Endothelial cell of umbilical vein (primary cell): ENCODE data around the gene NEK6. TPM values are rescaled to one million over a fixed set of nuclear protein-coding genes. Genes with fewer than 3 reads are reported as not detected.

Experiments
- BruUV-seq: library from RNA; stranded (reverse); fragments of 400-500 nt; replicated peaks from 2 replicates; lab custom pipeline; 2021; lab: Mats Ljungman, UMichigan
- CTCF ChIA-PET: fragments of 300-600, 350-600 bp; sonication (Branson Sonifier 250); formaldehyde crosslinking; loops from one replicate; lab custom pipeline; 2021; ENCODE audit warnings: antibody characterized with exemption, inconsistent platforms; lab: Charles Lee
- POLR2A ChIA-PET: fragments of 300-600, 350-600 bp; sonication (Branson Sonifier 250); formaldehyde crosslinking; loops from one replicate; lab custom pipeline; 2021; ENCODE audit warnings: antibody characterized with exemption, inconsistent platforms; lab: Charles Lee
- DNase-seq: peaks from one replicate; pipeline ENCODE4 v3.0.0-alpha.2; 2011; ENCODE audit warnings: low read depth, low spot score
- FAIRE-seq: peaks from 2 replicates; lab custom pipeline; 2011; peaks lifted over from hg19 to GRCh38; lab: Jason Lieb, UNC
- H2AFZ ChIP-seq: 2 replicates; pipeline ENCODE4 v1.6.0; 2012; ENCODE audit warnings: low read depth, low read length, control low read depth, inconsistent platforms
- H3K27ac ChIP-seq: 2 replicates; pipeline ENCODE4 v1.5.1; 2011; ENCODE audit warnings: low read depth, mild to moderate bottlenecking, control low read depth, low read length, moderate library complexity; ENCODE audit not compliant: insufficient read depth
- H3K27me3 ChIP-seq, 2 experiments: 2 replicates each; pipeline versions ENCODE4 v1.6.0 to v1.6.1; 2011; ENCODE audit warnings: low read length in 2 of 2, mixed read lengths in 1 of 2; ENCODE audit not compliant: control insufficient read depth in 2 of 2, insufficient read depth in 2 of 2
- H3K36me3 ChIP-seq, 2 experiments: 2 replicates in 1 of 2; 3 replicates in 1 of 2; pipeline ENCODE4 v1.5.1; 2011; ENCODE audit warnings: low read length in 2 of 2, mild to moderate bottlenecking in 1 of 2, moderate library complexity in 1 of 2; ENCODE audit not compliant: control insufficient read depth in 2 of 2, insufficient read depth in 2 of 2; ENCODE audit errors: extremely low read depth in 1 of 2
- H3K4me1 ChIP-seq: 3 replicates; pipeline ENCODE4 v1.5.1; 2011; ENCODE audit warnings: mild to moderate bottlenecking, low read length; ENCODE audit not compliant: control insufficient read depth, insufficient read depth; ENCODE audit errors: extremely low read depth
- H3K4me2 ChIP-seq: 2 replicates; pipeline ENCODE4 v1.6.1; 2011; ENCODE audit warnings: low read length, control low read depth, mixed read lengths; ENCODE audit not compliant: insufficient read depth
- H3K4me3 ChIP-seq, 3 experiments: fragments of 200-600 bp in 1 of 3; sonication (generic), shearing (Covaris generic) in 1 of 3; replicated peaks in 1 of 3; 2 replicates each; pipeline ENCODE4 v1.5.1; 2011 to 2016; ENCODE audit warnings: control low read depth in 3 of 3, low read length in 3 of 3, mild to moderate bottlenecking in 2 of 3, inconsistent platforms in 1 of 3, low read depth in 1 of 3, moderate library complexity in 1 of 3; ENCODE audit not compliant: insufficient read depth in 1 of 3
- H3K79me2 ChIP-seq: 2 replicates; pipeline ENCODE4 v1.6.0; 2012; ENCODE audit warnings: low read length, inconsistent platforms; ENCODE audit not compliant: control insufficient read depth, insufficient read depth
- H3K9ac ChIP-seq: replicated peaks from 2 replicates; pipeline ENCODE3; 2011; ENCODE audit warnings: low read length, control low read depth; ENCODE audit not compliant: insufficient read depth; ENCODE audit errors: extremely low read depth
- H3K9me1 ChIP-seq: replicated peaks from 3 replicates; pipeline ENCODE4 v1.6.0; 2011; ENCODE audit warnings: mild to moderate bottlenecking, low read length; ENCODE audit not compliant: control insufficient read depth, insufficient read depth; ENCODE audit errors: extremely low read depth
- H3K9me3 ChIP-seq: replicated peaks from 2 replicates; pipeline ENCODE4 v1.5.1; 2012; ENCODE audit warnings: low read length, inconsistent platforms; ENCODE audit not compliant: control insufficient read depth, insufficient read depth
- H4K20me1 ChIP-seq: replicated peaks from 2 replicates; pipeline ENCODE3; 2011; ENCODE audit warnings: mild to moderate bottlenecking, low read length; ENCODE audit not compliant: control insufficient read depth, insufficient read depth; ENCODE audit errors: extremely low read depth
- FOS ChIP-seq: IDR thresholded peaks from 2 replicates; pipeline ENCODE4 v1.6.1; 2011; ENCODE audit warnings: mild to moderate bottlenecking, low read length, moderate library complexity, borderline replicate concordance; ENCODE audit not compliant: insufficient read depth
- POLR2AphosphoS5 ChIP-seq: IDR thresholded peaks from 2 replicates; pipeline ENCODE4 v1.6.1; 2012; ENCODE audit warnings: low read depth, mild to moderate bottlenecking, control low read depth, low read length, moderate library complexity; ENCODE audit not compliant: insufficient read depth
- dilution Hi-C: fragments of 300-500 bp; cut with MboI; formaldehyde crosslinking; loops from one replicate; pipeline ENCODE4 v1.15.0; 2019; ENCODE audit warnings: low sequenced_read_pairs; ENCODE audit not compliant: extremely low pct_ligation_motif_present
- intact Hi-C: fragments of 100-400 bp; cut with micrococcal nuclease; formaldehyde crosslinking; loops from one replicate; pipeline ENCODE4 v1.10.0; 2022
- polyA plus RNA-seq, 4 experiments: library from polyadenylated mRNA; depleted of rRNA in 3 of 4; stranded (reverse) in 3 of 4; unstranded in 1 of 4; fragments of >200 nt; gene quantifications; 2 replicates each; pipeline versions ENCODE4 v1.2.1 to v1.2.3, GENCODE V29; 2011 to 2012; ENCODE audit warnings: missing spikeins in 1 of 4
- total RNA-seq: library from RNA; stranded (reverse); gene quantifications from 2 replicates; pipeline ENCODE4 v1.2.3, GENCODE V29; 2021
- TF ChIP-seq, protein P1 (sequence below), 2 donors: IDR thresholded peaks; 1 replicate in 1 of 2; 2 replicates in 1 of 2; pipeline ENCODE4 v1.5.1; 2011; ENCODE audit warnings: low read length in 2 of 2, mild to moderate bottlenecking in 2 of 2, moderate library complexity in 2 of 2, control low read depth in 1 of 2, inconsistent platforms in 1 of 2, low read depth in 1 of 2; ENCODE audit not compliant: insufficient read depth in 1 of 2; ENCODE audit errors: extremely low read depth in 1 of 2

Gene NEK6
- total and polyA plus RNA-seq, 2 donors (not counting 3 experiments of a cell fraction or from before 2014, with no cell fraction given) = 64.3 to 67.1 TPM

DNA sequence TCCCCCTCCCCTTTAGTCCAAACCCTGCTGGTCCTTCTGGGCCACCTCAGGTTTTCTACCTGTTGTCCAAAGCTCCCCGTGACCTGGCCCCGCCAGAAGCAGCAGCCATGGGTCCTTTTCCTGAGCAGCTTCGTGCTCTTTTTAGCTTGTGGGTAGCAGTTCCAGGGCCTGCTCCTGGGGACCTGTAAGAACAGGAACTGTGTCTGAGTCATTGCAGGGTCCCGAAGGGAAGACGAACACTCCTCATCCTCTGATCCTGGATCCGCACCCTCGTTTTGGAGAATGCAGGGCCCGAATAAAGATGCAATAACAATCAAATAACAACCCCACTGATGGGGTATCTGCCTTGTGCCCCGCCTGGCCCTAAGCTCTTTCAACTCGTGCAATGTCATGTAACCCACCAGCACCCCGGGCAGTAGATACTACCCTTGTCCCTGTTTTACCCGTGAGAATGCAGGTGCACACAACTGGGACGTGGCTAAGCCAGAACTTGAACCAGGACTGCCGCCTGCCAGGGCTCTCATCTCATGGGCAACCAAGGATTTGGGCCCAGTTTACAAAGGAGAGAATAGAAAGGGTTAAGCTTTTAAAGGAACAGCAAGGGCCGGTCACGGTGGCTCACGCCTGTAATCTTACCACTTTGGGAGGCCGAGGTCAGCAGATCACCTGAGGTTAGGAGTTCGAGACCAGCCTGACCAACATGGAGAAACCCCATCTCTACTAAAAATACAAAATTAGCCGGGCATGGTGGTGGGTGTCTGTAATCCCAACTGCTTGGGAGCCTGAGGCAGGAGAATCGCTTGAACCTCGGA, 33.2 kb downstream of the NEK6 start:
- peaks cover 85% of the 10 kb centered on the region for H3K79me2 ChIP-seq
- ChIA-PET POLR2A (no interaction called here), CTCF (interaction anchor here (1.0 kb wide), 1 partner anchor 157 kb away, joined by 3 read pairs; no protein-coding TSS in a partner anchor)
- DNase-seq = no peak
- TF ChIP-seq, protein P1, sequence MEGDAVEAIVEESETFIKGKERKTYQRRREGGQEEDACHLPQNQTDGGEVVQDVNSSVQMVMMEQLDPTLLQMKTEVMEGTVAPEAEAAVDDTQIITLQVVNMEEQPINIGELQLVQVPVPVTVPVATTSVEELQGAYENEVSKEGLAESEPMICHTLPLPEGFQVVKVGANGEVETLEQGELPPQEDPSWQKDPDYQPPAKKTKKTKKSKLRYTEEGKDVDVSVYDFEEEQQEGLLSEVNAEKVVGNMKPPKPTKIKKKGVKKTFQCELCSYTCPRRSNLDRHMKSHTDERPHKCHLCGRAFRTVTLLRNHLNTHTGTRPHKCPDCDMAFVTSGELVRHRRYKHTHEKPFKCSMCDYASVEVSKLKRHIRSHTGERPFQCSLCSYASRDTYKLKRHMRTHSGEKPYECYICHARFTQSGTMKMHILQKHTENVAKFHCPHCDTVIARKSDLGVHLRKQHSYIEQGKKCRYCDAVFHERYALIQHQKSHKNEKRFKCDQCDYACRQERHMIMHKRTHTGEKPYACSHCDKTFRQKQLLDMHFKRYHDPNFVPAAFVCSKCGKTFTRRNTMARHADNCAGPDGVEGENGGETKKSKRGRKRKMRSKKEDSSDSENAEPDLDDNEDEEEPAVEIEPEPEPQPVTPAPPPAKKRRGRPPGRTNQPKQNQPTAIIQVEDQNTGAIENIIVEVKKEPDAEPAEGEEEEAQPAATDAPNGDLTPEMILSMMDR (IDR thresholded peaks at IDR 0.05; ENCODE audit: extremely low read depth in 1 of 2, insufficient read depth in 1 of 2, low read depth in 1 of 2, low read length in 2 of 2) = no peak
- TF ChIP-seq FOS (peak; percentile 14), POLR2AphosphoS5 (no peak)
- dilution Hi-C loops (no loop called here), intact Hi-C loops (no loop called here)
- no peaks in the 10 kb centered on the region for H3K27me3 ChIP-seq
- H3K4me2 ChIP-seq = no peak overlapping the region
- H2AFZ ChIP-seq = no peak overlapping the region
- H3K4me1 ChIP-seq = peaks cover 47% of the 10 kb centered on the region
- peaks cover 0 to 4% of the 10 kb centered on the region in 2 experiments for H3K36me3 ChIP-seq
- BruUV-seq = no TSS peak
- H3K4me3 ChIP-seq = no peak overlapping the region
- H4K20me1 ChIP-seq = no peaks in the 10 kb centered on the region
- no peaks in the 10 kb centered on the region for H3K9me1 ChIP-seq
- H3K27ac ChIP-seq = no peak overlapping the region
- no peak for FAIRE-seq
- H3K9me3 ChIP-seq = no peaks in the 10 kb centered on the region
- no peak overlapping the region for H3K9ac ChIP-seq
